ENCODE data around the gene MPST.

DNA sequence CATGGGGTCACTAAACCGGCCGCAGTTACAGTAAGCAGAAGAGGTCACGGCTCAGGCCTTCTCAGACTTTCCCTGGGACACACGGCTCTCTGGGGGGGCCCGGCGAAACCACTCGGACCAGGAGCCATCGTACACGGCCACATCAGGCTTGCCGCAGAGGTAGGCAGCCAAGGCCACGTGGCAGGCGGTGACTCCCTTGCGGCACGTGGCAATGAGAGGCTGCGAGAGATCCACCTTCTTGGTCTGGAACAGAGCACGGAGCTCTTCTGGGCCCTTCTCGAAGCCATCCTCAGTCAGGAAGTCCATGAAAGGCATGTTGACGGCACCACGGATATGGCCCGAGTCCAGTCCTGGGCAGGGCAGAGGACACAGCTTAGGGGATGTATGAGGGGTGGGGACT, 8.6 kb upstream of the MPST start:
- TF ChIP-seq, protein P1, sequence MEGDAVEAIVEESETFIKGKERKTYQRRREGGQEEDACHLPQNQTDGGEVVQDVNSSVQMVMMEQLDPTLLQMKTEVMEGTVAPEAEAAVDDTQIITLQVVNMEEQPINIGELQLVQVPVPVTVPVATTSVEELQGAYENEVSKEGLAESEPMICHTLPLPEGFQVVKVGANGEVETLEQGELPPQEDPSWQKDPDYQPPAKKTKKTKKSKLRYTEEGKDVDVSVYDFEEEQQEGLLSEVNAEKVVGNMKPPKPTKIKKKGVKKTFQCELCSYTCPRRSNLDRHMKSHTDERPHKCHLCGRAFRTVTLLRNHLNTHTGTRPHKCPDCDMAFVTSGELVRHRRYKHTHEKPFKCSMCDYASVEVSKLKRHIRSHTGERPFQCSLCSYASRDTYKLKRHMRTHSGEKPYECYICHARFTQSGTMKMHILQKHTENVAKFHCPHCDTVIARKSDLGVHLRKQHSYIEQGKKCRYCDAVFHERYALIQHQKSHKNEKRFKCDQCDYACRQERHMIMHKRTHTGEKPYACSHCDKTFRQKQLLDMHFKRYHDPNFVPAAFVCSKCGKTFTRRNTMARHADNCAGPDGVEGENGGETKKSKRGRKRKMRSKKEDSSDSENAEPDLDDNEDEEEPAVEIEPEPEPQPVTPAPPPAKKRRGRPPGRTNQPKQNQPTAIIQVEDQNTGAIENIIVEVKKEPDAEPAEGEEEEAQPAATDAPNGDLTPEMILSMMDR (IDR thresholded peaks at IDR 0.05; ENCODE audit: low read depth, low read length) = no peak
- TF ChIP-seq POLR2A (IDR thresholded peaks at IDR 0.05; ENCODE audit: extremely low read depth, insufficient read length) = no peak
- TF ChIP-seq MAX (IDR thresholded peaks at IDR 0.05; ENCODE audit: low read depth, low read length) = no peak

Data from NB4 (cell line).